Neural crest cell (in vitro differentiated cells): ENCODE measurements around the gene COL20A1. TPM values are rescaled to one million over a fixed set of nuclear protein-coding genes. Genes with fewer than 3 reads are reported as not detected.

Experiments used
- DNase-seq: peaks from one replicate; pipeline ENCODE4 v3.0.0; 2021; ENCODE audit warnings: low read depth, mixed read lengths, low spot score
- H3K27ac Mint-ChIP-seq: one replicate; pipeline ENCODE4 v1.8.0; 2021; ENCODE audit warnings: mild to moderate bottlenecking, mixed read lengths; ENCODE audit not compliant: unreplicated experiment
- H3K27me3 Mint-ChIP-seq: 2 replicates; pipeline ENCODE4 v1.8.0; 2021; ENCODE audit warnings: low read depth, mild to moderate bottlenecking, mixed read lengths
- H3K36me3 Mint-ChIP-seq: 2 replicates; pipeline ENCODE4 v1.8.0; 2021; ENCODE audit warnings: low read depth, mild to moderate bottlenecking, mixed read lengths
- H3K4me1 Mint-ChIP-seq: 2 replicates; pipeline ENCODE4 v1.8.0; 2021; ENCODE audit warnings: mixed read lengths
- H3K4me3 Mint-ChIP-seq: one replicate; pipeline ENCODE4 v1.8.0; 2021; ENCODE audit warnings: mild to moderate bottlenecking, mixed read lengths
- H3K9me3 Mint-ChIP-seq: 2 replicates; pipeline ENCODE4 v1.8.0; 2021; ENCODE audit warnings: mixed read lengths
- CTCF ChIP-seq: fragments of 200-600 bp; sonication (generic); conservative IDR thresholded peaks from 2 replicates; pipeline ENCODE4 v1.5.0; 2021; ENCODE audit warnings: antibody characterized with exemption, mild to moderate bottlenecking
- total RNA-seq: library from RNA; stranded (reverse); gene quantifications from 2 replicates; pipeline ENCODE4 v1.2.1, GENCODE V29; 2021

The COL20A1 gene
- total RNA-seq, 1 donor from 2014 or later, result 10.2 TPM

GRCh38 chr20:63309261-63310071, 16.5 kb downstream of the COL20A1 start:
- peak; percentile 64 for DNase-seq
- H3K36me3 Mint-ChIP-seq, result no peaks in the 10 kb centered on the region
- no peak overlapping the region for H3K4me3 Mint-ChIP-seq
- no peak overlapping the region for H3K27ac Mint-ChIP-seq
- peaks cover 3% of the 10 kb centered on the region for H3K27me3 Mint-ChIP-seq
- H3K9me3 Mint-ChIP-seq, result no peaks in the 10 kb centered on the region
- peaks cover 9% of the 10 kb centered on the region for H3K4me1 Mint-ChIP-seq
- TF ChIP-seq CTCF, result peak; percentile 94

- Mint-ChIP-seq H3K36me3 (no peaks in the 10 kb centered on the region), H3K4me1 (peaks cover 4% of the 10 kb centered on the region), H3K9me3 (no peaks in the 10 kb centered on the region), H3K27me3 (no peaks in the 10 kb centered on the region), H3K4me3 (no peak overlapping the region), H3K27ac (no peak overlapping the region)
- DNase-seq, result no peak
- TF ChIP-seq CTCF, result no peak
Observed at GRCh38 chr20:63310265-63310991, 17.4 kb downstream of the COL20A1 start.

- Mint-ChIP-seq H3K4me3 (no peak overlapping the region), H3K4me1 (peaks cover 4% of the 10 kb centered on the region), H3K9me3 (no peaks in the 10 kb centered on the region), H3K36me3 (no peaks in the 10 kb centered on the region), H3K27ac (no peak overlapping the region), H3K27me3 (no peaks in the 10 kb centered on the region)
- no peak for TF ChIP-seq CTCF
- DNase-seq, result no peak
Observed at GRCh38 chr20:63311186-63311832, 18.3 kb downstream of the COL20A1 start.

- Mint-ChIP-seq H3K4me3 (no peak overlapping the region), H3K36me3 (no peaks in the 10 kb centered on the region), H3K4me1 (peaks cover 4% of the 10 kb centered on the region), H3K27me3 (no peaks in the 10 kb centered on the region), H3K27ac (no peak overlapping the region), H3K9me3 (no peaks in the 10 kb centered on the region)
- no peak for DNase-seq
- TF ChIP-seq CTCF, result no peak
Observed at GRCh38 chr20:63311833-63312243, 18.9 kb downstream of the COL20A1 start.

GRCh38 chr20:63312273-63312672, 19.3 kb downstream of the COL20A1 start:
- Mint-ChIP-seq H3K27me3 (no peaks in the 10 kb centered on the region), H3K9me3 (no peaks in the 10 kb centered on the region), H3K36me3 (no peaks in the 10 kb centered on the region), H3K4me1 (peaks cover 4% of the 10 kb centered on the region), H3K4me3 (no peak overlapping the region), H3K27ac (no peak overlapping the region)
- no peak for TF ChIP-seq CTCF
- no peak for DNase-seq
